ENCODE results near the gene RNU6-1.

DNA sequence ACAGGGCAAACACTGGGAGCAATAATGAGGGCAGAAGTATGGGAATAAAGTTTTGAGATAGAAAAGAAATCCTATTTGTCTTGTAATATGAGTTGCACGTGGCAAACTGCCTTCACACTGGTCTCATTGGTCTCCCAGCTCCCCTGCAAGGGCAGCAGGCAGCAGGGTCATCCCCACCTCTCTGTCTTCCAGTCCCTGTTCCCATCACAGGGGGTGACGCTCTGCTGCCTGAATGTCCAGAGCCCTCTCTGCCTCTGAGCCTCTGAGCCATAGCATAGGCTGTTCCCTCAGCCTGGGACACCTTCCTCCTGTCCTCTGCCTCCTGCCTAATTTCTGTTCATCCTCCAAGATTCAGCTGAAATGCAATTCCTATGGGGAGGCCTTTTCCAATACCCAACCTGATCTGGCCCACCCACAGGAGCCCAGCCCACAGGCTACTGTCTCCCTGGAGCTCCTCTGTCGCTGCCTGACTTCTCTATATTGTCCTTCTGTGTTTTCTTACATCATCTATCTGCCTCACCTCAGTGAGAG, 26.7 kb downstream of the RNU6-1 start:
- TF ChIP-seq EZH2 (IDR thresholded peaks at IDR 0.05; ENCODE audit: borderline replicate concordance) (no peak), EZH2phosphoT487 (IDR thresholded peaks at IDR 0.05; ENCODE audit: low read depth, severe bottlenecking, unreplicated experiment) (no peak)
- TF ChIP-seq, protein P1, sequence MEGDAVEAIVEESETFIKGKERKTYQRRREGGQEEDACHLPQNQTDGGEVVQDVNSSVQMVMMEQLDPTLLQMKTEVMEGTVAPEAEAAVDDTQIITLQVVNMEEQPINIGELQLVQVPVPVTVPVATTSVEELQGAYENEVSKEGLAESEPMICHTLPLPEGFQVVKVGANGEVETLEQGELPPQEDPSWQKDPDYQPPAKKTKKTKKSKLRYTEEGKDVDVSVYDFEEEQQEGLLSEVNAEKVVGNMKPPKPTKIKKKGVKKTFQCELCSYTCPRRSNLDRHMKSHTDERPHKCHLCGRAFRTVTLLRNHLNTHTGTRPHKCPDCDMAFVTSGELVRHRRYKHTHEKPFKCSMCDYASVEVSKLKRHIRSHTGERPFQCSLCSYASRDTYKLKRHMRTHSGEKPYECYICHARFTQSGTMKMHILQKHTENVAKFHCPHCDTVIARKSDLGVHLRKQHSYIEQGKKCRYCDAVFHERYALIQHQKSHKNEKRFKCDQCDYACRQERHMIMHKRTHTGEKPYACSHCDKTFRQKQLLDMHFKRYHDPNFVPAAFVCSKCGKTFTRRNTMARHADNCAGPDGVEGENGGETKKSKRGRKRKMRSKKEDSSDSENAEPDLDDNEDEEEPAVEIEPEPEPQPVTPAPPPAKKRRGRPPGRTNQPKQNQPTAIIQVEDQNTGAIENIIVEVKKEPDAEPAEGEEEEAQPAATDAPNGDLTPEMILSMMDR (IDR thresholded peaks at IDR 0.05; ENCODE audit: poor library complexity), result no peak
